GM18508 (cell line): ENCODE measurements around the gene HTRA1.

ENCODE experiments used
- ATAC-seq: cut with Tn5 transposase; IDR thresholded peaks from one replicate; pipeline ENCODE4 v1.9.1; 2021; ENCODE audit warnings: moderate number of reproducible peaks; ENCODE audit not compliant: insufficient read depth, unreplicated experiment

Gene HTRA1

DNA sequence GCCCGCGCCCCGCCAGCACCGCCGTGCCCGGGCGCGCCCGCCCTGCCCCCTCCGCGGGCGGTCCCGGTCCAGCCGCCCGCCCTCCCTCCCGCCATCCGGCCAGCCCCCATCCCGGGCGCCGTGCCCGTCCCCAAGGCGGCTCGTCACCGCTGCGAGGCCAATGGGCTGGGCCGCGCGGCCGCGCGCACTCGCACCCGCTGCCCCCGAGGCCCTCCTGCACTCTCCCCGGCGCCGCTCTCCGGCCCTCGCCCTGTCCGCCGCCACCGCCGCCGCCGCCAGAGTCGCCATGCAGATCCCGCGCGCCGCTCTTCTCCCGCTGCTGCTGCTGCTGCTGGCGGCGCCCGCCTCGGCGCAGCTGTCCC lies at the start of gene HTRA1:
HTRA1 (plus strand) TSS at position 187 of the 362 bp plus-strand sequence; CDS start at position 287, 100 bp downstream.
- ATAC-seq: no peak

DNA sequence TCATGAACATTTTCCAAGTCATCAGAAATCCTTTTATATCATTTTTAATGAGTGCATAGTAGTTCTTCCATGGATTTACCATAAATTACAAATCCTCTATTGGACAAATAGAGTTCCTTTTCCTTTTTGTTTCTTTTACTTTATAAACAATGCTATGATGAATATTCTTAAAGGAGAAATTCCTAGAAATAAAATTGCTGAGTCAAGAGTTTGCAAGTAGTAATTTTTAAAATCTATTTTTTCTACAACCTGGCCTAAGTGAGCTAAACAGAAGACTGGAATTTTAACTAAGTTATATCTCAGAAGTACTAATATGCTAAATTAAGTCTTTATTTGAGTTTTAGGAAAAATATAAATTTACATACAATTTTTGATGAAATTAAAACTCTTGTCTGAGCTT lies 48.0 kb upstream of the HTRA1 start:
- no peak for ATAC-seq

DNA sequence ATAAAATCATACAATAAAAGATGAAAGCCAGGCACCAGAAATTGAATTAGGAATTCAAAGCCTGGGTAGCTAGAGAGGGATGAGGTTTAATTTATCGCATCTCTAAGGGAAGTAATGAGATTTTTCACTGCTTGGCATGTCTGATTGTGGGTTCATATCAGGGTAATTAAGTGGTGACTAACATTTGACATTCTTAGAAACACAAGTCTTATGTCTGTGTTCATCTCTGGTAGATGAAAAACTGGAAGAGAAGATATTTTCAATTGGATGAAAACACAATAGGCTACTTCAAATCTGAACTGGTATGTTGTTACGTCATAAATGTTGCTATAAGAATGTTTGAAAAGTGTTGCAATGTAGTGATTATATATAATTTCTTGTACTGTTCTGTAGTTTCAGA lies 43.7 kb upstream of the HTRA1 start:
- ATAC-seq: no peak

DNA sequence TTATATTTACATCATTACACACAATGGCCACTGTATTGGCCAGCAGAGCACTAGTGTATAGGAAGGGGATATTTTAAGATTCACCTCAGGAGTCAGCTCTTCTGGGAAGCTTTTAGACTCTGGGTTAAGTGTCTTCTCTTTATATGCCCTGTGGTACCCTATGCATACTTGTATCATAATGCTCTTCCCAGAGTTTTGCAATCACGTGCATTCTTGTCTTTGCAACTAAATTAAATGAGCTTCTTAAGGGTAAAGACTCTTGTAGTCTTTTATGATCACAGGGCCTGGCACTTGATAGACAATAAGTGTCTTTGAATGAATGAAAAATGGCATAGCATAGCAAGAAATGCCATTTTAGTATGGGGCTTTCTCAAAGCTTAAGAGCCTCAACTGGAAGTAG lies 42.3 kb upstream of the HTRA1 start:
- no peak for ATAC-seq

DNA sequence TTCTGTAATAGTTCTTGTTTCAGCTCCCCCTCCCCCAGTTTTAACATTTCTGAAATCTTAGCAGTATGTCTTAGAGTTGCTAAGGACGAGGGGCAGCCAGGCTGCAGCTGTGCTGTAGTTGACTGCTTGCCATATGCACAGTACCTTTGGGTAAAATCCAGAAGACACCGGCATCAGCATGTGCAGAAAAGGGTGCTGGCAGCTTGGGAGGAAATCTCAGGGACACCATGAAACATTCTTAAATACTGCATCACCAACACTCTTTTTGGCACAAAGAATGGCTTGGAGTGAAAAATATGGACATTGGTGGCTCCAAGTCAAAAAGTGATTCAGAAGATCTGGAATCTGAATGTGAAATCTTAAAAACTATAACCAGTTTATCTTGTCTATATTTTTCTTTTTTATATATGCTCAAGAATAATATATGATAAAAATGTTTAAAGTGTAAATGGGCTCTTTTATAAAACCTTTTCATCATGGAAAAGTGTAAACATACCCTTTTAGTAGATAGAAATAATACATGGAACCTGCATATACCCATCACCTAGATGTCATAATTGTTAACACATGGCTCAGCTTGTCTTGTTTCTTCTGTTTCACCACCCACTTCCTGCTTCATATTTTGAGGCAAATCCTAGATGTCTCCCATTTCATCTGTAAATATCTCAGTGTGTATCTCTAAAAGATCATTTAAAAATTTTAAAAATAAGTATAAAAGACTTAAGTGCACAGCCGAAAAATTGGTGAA lies 41.3 kb upstream of the HTRA1 start:
- ATAC-seq: no peak

DNA sequence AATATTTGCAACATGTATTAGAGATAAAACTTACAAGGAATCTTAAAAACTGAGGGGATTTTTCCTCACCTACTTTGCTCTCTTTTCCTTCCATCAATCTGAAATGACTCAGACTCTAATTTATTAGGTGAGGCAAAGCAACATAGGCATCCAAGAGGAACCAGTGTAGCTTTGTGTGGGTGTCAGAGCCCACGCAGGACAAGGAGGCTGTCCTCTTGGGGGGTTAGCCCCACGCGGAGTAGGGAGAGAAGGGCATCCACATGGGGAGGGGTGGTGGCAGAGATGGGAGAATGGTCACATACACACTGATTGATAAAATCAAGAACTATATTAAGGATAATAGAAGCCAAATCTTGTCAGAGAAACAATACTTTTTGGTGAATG lies 40.7 kb upstream of the HTRA1 start:
- ATAC-seq: no peak

DNA sequence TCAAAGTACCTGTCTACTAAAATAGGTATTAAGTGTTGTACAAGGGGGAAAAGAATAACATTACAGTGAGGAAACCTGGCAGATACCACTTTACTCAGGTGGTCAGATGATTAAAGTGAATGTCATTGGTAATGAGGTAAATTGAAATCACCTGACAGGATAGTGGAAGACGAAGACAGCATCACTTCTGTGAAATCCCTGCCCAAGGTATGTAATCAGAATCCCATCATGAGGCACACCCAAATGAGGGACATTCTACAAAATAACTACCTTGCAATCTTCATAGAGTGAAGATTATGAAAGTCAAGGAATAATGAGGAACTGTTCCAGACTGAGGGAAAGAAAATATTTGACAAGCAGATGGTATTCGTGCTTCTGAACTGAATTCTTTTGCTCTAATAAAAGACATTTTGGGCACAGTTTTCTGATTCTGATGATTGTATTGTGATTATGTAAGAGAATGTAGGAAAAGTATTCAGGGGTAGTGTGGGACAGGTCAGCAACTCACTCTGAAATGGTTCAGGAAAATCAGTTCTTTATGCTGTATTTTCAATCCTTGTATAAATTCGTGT lies 40.2 kb upstream of the HTRA1 start:
- no peak for ATAC-seq

DNA sequence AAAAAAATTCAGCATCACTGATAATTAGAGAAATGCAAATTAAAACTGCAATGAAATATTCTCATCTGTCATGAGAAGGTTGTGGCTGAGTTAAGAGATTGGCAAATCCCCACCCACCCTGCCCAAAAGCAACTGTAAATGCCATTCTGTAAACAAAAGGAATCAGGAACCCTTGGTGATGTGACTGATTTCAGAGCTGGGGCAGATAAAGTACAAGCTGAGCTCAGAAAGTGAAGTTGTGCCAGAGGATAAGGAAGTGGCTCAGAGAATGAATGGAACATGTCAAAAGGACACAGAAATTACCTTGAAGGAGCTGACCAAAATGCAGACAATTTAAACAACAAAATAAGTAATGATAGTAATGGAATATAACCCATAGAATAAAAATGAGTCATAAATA lies 39.6 kb upstream of the HTRA1 start:
- ATAC-seq: no peak

DNA sequence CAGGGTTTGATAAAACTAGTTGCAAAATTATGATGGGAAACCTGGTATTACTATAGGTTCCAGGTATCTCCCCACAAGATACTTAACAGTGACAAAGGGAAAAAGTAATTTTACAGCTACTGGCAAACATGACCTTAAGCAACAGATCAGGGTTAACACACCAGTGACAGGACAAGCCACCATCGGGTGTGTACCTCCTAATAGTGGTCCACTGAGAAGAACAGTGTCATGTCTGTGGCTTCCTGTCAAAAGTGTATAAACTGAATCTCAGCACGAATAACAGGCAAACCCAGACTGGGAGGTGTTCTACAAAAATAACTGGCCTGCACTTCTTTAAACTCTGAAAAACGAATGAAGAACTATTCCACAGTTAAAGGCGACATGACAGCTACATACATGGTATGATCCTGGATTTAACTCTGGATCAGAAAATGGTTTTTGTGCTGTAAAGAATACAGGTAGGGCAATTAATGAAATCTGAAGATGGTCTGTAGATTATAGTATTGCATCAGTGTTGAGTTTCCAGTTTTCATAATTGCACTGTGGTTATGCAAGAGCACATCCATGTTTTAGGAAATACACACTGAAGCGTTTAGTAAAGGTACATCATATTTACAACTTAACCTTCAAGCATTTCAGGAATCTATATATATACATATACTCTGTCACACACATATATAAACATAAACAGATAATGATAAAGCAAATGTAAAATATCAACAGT lies 38.9 kb upstream of the HTRA1 start:
- ATAC-seq: no peak

DNA sequence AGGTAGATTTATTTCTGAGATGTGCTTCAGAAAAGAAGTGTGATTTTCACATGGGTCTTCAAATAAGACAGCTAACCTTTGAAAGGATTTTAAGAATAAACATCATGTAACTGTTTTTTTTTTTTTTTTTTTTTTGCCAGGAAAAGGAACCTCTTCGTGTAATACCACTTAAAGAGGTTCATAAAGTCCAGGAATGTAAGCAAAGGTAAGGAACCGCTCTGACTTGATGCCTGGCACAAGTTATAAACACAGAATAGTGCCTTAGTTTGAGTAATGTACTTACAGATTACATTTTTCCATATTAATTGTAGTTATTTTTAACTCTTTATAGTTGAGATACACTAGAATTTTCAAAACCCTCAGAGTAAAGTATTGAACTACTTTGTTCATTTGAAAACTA lies 37.3 kb upstream of the HTRA1 start:
- ATAC-seq: no peak

DNA sequence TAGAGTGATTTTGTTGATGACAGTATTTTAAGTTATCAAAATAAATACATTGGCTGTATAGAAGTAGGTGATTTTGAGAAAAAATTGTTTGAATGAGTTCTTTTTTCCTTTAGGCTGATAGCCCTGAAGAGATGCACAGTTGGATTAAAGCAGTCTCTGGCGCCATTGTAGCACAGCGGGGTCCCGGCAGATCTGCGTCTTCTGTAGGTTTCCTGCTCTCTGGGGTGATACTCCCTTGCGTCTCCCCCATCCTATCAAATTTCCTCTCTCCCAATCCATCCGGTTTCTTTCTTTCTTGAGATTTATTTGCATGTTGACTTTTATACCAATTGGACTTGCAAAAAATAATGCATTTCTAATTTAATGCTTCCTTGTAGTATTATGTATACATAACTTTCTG lies 34.5 kb upstream of the HTRA1 start:
- ATAC-seq: no peak

DNA sequence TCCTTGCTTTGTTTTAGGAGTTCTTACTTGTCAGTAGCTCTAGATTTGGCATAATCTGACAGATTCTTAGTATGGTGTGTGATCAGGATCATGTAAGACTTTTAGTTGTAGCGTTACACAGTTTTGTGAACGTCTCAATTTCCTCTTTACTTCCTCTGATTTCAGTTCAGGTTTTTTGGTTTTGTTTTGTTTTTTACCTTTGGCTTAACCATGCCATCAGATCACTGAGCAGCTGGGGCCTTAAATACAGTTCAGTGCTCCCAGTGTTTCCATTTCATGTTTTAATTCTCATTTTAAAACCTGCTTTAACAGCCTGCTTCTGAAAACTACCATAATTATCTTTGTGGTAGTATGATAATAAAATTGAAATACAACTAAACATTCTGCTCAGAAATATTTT lies 34.1 kb upstream of the HTRA1 start:
- no peak for ATAC-seq

DNA sequence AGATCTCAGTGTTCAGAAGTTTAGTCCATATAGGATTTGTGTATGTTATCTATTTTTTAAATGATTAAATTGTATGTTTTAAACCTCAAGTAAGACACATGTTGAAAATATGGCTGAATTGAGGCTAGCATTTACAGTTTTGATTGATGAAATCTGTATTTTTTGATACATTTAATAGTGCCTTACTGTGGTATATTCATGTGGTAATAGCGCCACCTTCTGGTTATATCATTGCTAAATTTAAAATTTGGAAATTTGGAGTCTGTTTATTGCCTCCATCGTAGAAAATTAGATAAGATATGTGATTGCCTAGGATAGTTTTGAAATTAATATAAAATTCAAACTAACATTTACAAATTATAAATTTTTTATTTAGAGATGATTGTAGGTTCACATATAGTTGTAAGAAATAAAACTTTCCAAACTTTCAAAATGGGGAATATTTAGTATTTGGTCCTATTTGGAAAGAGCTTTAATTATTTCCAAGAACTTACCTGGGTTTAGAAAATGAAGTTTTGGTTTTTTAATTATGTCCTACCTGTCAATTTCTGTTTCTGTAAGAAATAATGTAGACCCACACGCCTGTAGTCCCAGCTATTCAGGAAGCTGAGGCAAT lies 26.0 kb upstream of the HTRA1 start:
- no peak for ATAC-seq

DNA sequence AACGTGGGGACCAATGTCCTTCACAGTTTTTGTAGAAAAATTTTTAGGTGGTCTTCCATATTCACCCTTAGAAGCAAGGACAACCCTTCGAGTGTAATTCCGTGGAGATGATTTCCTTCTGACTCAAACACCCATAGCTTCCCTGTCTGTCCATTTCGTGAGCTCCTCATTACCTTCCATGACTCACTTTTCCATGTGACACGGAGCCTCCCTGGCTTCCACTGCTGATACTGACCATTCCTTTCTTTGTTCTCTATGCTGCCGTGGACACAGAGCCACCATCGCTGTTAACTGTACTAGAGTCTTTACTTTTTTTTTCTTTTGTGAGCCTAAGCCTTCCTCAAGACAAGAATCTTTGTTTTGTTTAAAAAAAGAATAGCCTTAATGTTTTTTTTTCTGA lies 19.4 kb upstream of the HTRA1 start:
- no peak for ATAC-seq

DNA sequence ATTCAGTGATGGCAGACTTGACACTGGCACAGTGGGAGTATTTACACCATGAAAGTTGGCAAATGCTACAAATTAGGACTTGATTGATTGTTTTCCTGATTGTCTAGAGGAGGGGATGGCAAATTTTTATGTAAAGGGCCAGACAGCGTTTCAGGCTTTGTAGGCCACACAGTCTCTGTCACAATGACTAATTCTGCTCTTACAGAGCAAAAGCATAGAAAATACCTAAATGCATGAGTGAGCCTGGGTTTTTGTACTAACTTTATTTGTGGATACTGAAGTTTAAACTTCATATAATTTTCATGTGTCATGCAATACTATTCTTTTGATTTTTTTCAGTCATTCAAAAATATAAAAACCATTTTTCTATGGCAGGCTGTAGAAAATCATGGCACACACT lies 15.9 kb upstream of the HTRA1 start:
- ATAC-seq: no peak

DNA sequence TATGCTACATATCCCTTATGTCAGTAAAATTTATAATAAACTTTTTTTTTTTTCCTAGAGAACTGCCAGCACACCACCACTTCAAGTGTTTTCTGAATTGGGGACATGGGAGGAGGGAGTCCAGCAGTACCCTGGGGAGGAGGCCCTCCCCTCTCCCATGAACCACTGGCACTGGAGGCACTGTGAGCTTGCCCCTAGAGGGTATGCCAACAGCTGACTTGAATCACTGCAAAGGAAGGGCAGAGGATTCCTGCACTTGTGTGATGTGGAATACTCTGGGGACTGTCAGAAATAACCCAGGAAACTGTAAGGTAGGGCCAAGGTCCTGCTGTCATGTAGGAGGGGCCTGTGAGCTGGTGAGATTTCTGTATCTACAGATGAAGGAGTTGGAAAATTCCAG lies 15.4 kb upstream of the HTRA1 start:
- ATAC-seq: no peak

DNA sequence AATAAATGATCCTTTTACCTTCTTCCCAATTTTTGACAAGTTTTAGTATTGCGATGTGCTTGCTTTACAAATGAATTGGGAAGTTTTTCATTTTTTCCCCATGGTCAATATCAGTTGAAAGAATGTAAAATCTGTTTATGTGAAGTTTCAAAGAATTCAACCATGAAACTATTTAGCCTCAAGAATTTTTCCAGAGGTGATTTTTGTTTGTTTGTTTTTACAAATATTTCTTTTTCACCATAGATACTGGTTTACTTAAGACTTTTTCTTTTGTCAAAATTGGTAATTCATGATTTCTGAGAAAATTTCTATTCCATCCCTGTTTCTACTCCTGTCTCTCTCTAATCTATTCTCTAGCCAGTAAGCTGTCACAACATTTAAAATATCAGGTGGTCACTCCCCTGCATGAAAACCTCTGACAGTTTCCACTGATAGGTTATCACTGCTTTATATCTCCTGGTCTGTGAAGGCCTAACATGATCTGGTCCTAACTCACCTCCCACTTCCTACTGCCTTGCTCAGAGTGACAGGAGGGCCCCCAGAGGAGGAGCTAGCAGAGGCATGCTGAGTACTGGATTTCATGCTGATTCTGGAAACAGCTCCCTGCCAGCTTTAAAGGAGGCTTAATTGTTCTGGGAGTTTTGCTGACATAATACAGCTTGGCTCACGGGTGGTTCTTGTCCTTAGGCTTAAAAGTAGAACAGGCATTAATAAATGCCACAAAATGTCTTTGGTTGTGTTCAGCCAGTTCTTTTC lies 14.5 kb upstream of the HTRA1 start:
- no peak for ATAC-seq

DNA sequence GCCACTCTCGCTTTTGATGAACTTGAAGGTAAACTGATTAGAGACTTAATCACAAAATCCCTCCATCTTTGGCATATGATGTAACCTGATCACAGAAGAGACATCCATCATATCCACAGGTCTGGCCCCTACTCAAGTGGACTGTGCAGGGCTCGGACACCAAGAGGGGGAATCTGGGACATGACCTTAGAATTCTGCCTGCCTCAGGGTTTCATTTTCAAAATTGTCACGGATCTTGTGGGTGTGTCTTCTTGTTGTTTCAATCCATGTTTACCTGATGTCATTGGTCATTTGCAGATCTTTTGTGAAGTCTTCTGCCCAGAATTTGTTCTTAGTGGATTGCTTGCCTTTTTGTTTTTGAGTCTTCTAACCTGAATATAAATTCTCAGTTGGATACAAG lies 12.8 kb upstream of the HTRA1 start:
- ATAC-seq: no peak

DNA sequence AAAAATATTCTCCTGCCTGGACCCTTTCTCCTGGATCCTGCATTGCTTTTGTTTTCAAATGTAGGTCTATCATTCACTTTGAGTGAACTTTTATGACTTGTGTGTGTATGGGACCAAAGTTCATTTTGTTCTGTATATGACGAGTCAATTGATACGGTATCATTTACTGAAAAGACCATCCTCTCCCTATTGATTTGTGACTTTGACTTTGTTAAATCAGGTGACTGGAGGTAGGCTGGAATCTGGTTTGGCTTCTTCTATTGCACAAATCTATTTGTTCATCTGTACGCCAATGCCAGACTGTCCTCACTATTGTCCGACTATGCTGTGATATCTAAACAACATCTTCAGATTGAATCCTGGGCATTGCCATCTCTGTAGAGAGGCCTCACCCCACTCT lies 12.2 kb upstream of the HTRA1 start:
- no peak for ATAC-seq

DNA sequence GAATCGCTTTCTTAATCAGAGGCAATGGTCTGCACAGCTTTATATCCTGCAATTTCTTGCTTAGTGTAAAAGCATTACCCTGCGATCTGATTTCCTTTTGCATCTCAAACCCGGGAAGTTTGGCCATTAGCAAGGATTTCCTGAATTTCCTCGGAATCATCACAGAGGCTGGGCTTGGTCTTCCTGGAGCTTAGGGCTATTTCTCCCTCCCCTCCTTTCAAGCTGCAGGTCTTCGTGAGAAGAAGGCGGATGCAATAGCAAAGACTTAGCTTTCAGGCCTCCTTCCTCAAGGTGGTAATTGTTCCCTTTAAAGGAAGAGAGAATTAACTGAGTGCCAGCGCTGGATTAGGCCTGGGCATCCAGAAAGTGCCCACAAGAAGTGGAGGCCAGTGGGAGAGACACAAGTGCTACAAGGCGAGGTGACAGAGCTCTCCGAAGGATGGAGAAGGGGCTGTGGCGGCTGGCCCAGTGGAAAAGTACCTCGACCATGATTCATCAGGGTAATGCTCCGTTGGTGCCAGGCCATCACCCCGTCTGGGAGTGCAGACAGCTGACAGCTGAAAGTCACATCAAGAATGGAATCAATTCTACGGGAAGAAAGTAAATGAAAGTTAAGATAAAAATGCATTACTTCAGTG lies 10.9 kb upstream of the HTRA1 start:
- ATAC-seq: no peak
